OCI-LY1 (cell line): Measurements from ENCODE around the gene PSMA4.
"Not testable (repeated sequence)": the region's sequence is repeated elsewhere in the genome, so short reads cannot be mapped to it uniquely, and the experiment has no call there.

Experiments
- CTCF ChIP-seq: fragments of 200-600 bp; sonication (generic), shearing (Covaris generic); IDR thresholded peaks from 2 replicates; pipeline ENCODE4 v1.5.1; 2017; ENCODE audit warnings: mild to moderate bottlenecking, antibody characterized with exemption, low read length, moderate library complexity, mixed read lengths
- EZH2 ChIP-seq: fragments of 200-600 bp; sonication (generic), shearing (Covaris generic); IDR thresholded peaks from 2 replicates; pipeline ENCODE4 v1.8.0; 2017; ENCODE audit warnings: borderline replicate concordance, mixed run types, mild to moderate bottlenecking, antibody characterized with exemption, low read length, moderate library complexity, mixed read lengths

GRCh38 chr15:78520035-78520434 lies 20.2 kb upstream of the PSMA4 start:
- not testable (repeated sequence) for TF ChIP-seq EZH2, CTCF
